ENCODE results near the gene ATRIP.

The ATRIP gene

GRCh38 chr3:48465531-48466378 is 19.2 kb downstream of the ATRIP start:
- H3K4me3 ChIP-seq (ENCODE audit: low read depth, low read length), result no peak overlapping the region
- peaks cover 43% of the 10 kb centered on the region for H3K36me3 ChIP-seq (ENCODE audit: control insufficient read depth, insufficient read depth, low read length)
- H3K9ac ChIP-seq (ENCODE audit: low read depth, low read length), result peak overlapping the region; percentile 80
- no peaks in the 10 kb centered on the region for H3K9me3 ChIP-seq (ENCODE audit: control insufficient read depth, insufficient read depth, low read length)
- peaks cover 11% of the 10 kb centered on the region for H3K4me1 ChIP-seq (ENCODE audit: control insufficient read depth, insufficient read depth, low read length)
- H3K27ac ChIP-seq (ENCODE audit: low read depth, low read length), result peak overlapping the region; percentile 99
- no peaks in the 10 kb centered on the region for H3K27me3 ChIP-seq (ENCODE audit: control insufficient read depth, insufficient read depth, low read length)

- Histone ChIP-seq H3K36me3 (ENCODE audit: control insufficient read depth, insufficient read depth, low read length) (peaks cover 35% of the 10 kb centered on the region), H3K4me3 (ENCODE audit: low read depth, low read length) (no peak overlapping the region), H3K27me3 (ENCODE audit: control insufficient read depth, insufficient read depth, low read length) (no peaks in the 10 kb centered on the region), H3K27ac (ENCODE audit: low read depth, low read length) (peak overlapping the region; percentile 99), H3K9me3 (ENCODE audit: control insufficient read depth, insufficient read depth, low read length) (no peaks in the 10 kb centered on the region), H3K9ac (ENCODE audit: low read depth, low read length) (peak overlapping the region; percentile 80), H3K4me1 (ENCODE audit: control insufficient read depth, insufficient read depth, low read length) (peaks cover 11% of the 10 kb centered on the region)
Observed at GRCh38 chr3:48466386-48467109, 20.0 kb downstream of the ATRIP start.

- peak overlapping the region; percentile 99 for H3K27ac ChIP-seq (ENCODE audit: low read depth, low read length)
- H3K4me3 ChIP-seq (ENCODE audit: low read depth, low read length), result no peak overlapping the region
- no peaks in the 10 kb centered on the region for H3K27me3 ChIP-seq (ENCODE audit: control insufficient read depth, insufficient read depth, low read length)
- H3K9me3 ChIP-seq (ENCODE audit: control insufficient read depth, insufficient read depth, low read length), result no peaks in the 10 kb centered on the region
- H3K36me3 ChIP-seq (ENCODE audit: control insufficient read depth, insufficient read depth, low read length), result peaks cover 35% of the 10 kb centered on the region
- H3K4me1 ChIP-seq (ENCODE audit: control insufficient read depth, insufficient read depth, low read length), result peaks cover 11% of the 10 kb centered on the region
- H3K9ac ChIP-seq (ENCODE audit: low read depth, low read length), result no peak overlapping the region
Observed at GRCh38 chr3:48467110-48467454, 20.5 kb downstream of the ATRIP start.

GRCh38 chr3:48467473-48468267 is 21.1 kb downstream of the ATRIP start:
- Histone ChIP-seq H3K4me1 (ENCODE audit: control insufficient read depth, insufficient read depth, low read length) (peaks cover 11% of the 10 kb centered on the region), H3K9ac (ENCODE audit: low read depth, low read length) (no peak overlapping the region), H3K4me3 (ENCODE audit: low read depth, low read length) (no peak overlapping the region), H3K36me3 (ENCODE audit: control insufficient read depth, insufficient read depth, low read length) (peaks cover 35% of the 10 kb centered on the region), H3K27me3 (ENCODE audit: control insufficient read depth, insufficient read depth, low read length) (no peaks in the 10 kb centered on the region), H3K9me3 (ENCODE audit: control insufficient read depth, insufficient read depth, low read length) (no peaks in the 10 kb centered on the region), H3K27ac (ENCODE audit: low read depth, low read length) (no peak overlapping the region)

GRCh38 chr3:48468329-48468731 is 21.8 kb downstream of the ATRIP start:
- no peak overlapping the region for H3K9ac ChIP-seq (ENCODE audit: low read depth, low read length)
- peaks cover 35% of the 10 kb centered on the region for H3K36me3 ChIP-seq (ENCODE audit: control insufficient read depth, insufficient read depth, low read length)
- H3K4me3 ChIP-seq (ENCODE audit: low read depth, low read length), result no peak overlapping the region

GRCh38 chr3:48469046-48469915 is 22.7 kb downstream of the ATRIP start:
- H3K36me3 ChIP-seq (ENCODE audit: control insufficient read depth, insufficient read depth, low read length), result peaks cover 35% of the 10 kb centered on the region
- H3K9me3 ChIP-seq (ENCODE audit: control insufficient read depth, insufficient read depth, low read length), result no peaks in the 10 kb centered on the region
- H3K27me3 ChIP-seq (ENCODE audit: control insufficient read depth, insufficient read depth, low read length), result no peaks in the 10 kb centered on the region
- no peak overlapping the region for H3K9ac ChIP-seq (ENCODE audit: low read depth, low read length)
- no peak overlapping the region for H3K27ac ChIP-seq (ENCODE audit: low read depth, low read length)
- H3K4me3 ChIP-seq (ENCODE audit: low read depth, low read length), result no peak overlapping the region
- peaks cover 17% of the 10 kb centered on the region for H3K4me1 ChIP-seq (ENCODE audit: control insufficient read depth, insufficient read depth, low read length)

More at GRCh38 chr3:48468329-48468731, 21.8 kb downstream of the ATRIP start:
- no peak overlapping the region for H3K27ac ChIP-seq (ENCODE audit: low read depth, low read length)
- H3K4me1 ChIP-seq (ENCODE audit: control insufficient read depth, insufficient read depth, low read length), result peaks cover 13% of the 10 kb centered on the region
- H3K27me3 ChIP-seq (ENCODE audit: control insufficient read depth, insufficient read depth, low read length), result no peaks in the 10 kb centered on the region
- H3K9me3 ChIP-seq (ENCODE audit: control insufficient read depth, insufficient read depth, low read length), result no peaks in the 10 kb centered on the region

- Histone ChIP-seq H3K27me3 (ENCODE audit: control insufficient read depth, insufficient read depth, low read length) (no peaks in the 10 kb centered on the region), H3K27ac (ENCODE audit: low read depth, low read length) (no peak overlapping the region), H3K9me3 (ENCODE audit: control insufficient read depth, insufficient read depth, low read length) (no peaks in the 10 kb centered on the region), H3K4me1 (ENCODE audit: control insufficient read depth, insufficient read depth, low read length) (peaks cover 23% of the 10 kb centered on the region), H3K4me3 (ENCODE audit: low read depth, low read length) (no peak overlapping the region), H3K36me3 (ENCODE audit: control insufficient read depth, insufficient read depth, low read length) (peaks cover 35% of the 10 kb centered on the region), H3K9ac (ENCODE audit: low read depth, low read length) (no peak overlapping the region)
Observed at GRCh38 chr3:48470286-48470685, 23.7 kb downstream of the ATRIP start.

GRCh38 chr3:48472673-48472922 is 26.1 kb downstream of the ATRIP start:
- peak overlapping the region; percentile 92 for H3K27ac ChIP-seq (ENCODE audit: low read depth, low read length)
- H3K9ac ChIP-seq (ENCODE audit: low read depth, low read length), result peak overlapping the region; percentile 75
- H3K36me3 ChIP-seq (ENCODE audit: control insufficient read depth, insufficient read depth, low read length), result peaks cover 28% of the 10 kb centered on the region
- H3K27me3 ChIP-seq (ENCODE audit: control insufficient read depth, insufficient read depth, low read length), result no peaks in the 10 kb centered on the region
- H3K4me3 ChIP-seq (ENCODE audit: low read depth, low read length), result peak overlapping the region; percentile 64
- H3K4me1 ChIP-seq (ENCODE audit: control insufficient read depth, insufficient read depth, low read length), result peaks cover 17% of the 10 kb centered on the region
- H3K9me3 ChIP-seq (ENCODE audit: control insufficient read depth, insufficient read depth, low read length), result no peaks in the 10 kb centered on the region

GRCh38 chr3:48472923-48473616 is 26.5 kb downstream of the ATRIP start:
- Histone ChIP-seq H3K36me3 (ENCODE audit: control insufficient read depth, insufficient read depth, low read length) (peaks cover 23% of the 10 kb centered on the region), H3K4me1 (ENCODE audit: control insufficient read depth, insufficient read depth, low read length) (peaks cover 17% of the 10 kb centered on the region), H3K27me3 (ENCODE audit: control insufficient read depth, insufficient read depth, low read length) (no peaks in the 10 kb centered on the region), H3K27ac (ENCODE audit: low read depth, low read length) (peak overlapping the region; percentile 92), H3K9me3 (ENCODE audit: control insufficient read depth, insufficient read depth, low read length) (no peaks in the 10 kb centered on the region), H3K9ac (ENCODE audit: low read depth, low read length) (peak overlapping the region; percentile 75), H3K4me3 (ENCODE audit: low read depth, low read length) (peak overlapping the region; percentile 64)

GRCh38 chr3:48473617-48473952 is 27.0 kb downstream of the ATRIP start:
- H3K4me1 ChIP-seq (ENCODE audit: control insufficient read depth, insufficient read depth, low read length), result peaks cover 17% of the 10 kb centered on the region
- no peaks in the 10 kb centered on the region for H3K27me3 ChIP-seq (ENCODE audit: control insufficient read depth, insufficient read depth, low read length)
- H3K9me3 ChIP-seq (ENCODE audit: control insufficient read depth, insufficient read depth, low read length), result no peaks in the 10 kb centered on the region
- H3K4me3 ChIP-seq (ENCODE audit: low read depth, low read length), result 0 out of 2 replicates have a peak overlapping the region, but pooled peaks have one; percentile 21
- peaks cover 18% of the 10 kb centered on the region for H3K36me3 ChIP-seq (ENCODE audit: control insufficient read depth, insufficient read depth, low read length)
- peak overlapping the region; percentile 12; the same call in 1 of the 2 replicates for H3K9ac ChIP-seq (ENCODE audit: low read depth, low read length)
- H3K27ac ChIP-seq (ENCODE audit: low read depth, low read length), result peak overlapping the region; percentile 92

All from HUES48 (cell line).